ENCODE data around the gene PDCL3. TPM values are rescaled to one million over a fixed set of nuclear protein-coding genes. Genes with fewer than 3 reads are reported as not detected.

PDCL3 gene
- polyA plus RNA-seq, 1 donor = 22.1 TPM

- no peaks in the 10 kb centered on the region for H3K9me3 ChIP-seq (ENCODE audit: control insufficient read depth, low read depth, low read length)
Observed at GRCh38 chr2:100584816-100585215, 22.0 kb downstream of the PDCL3 start.

GRCh38 chr2:100588071-100588786 is 25.4 kb downstream of the PDCL3 start:
- no peaks in the 10 kb centered on the region for H3K36me3 ChIP-seq (ENCODE audit: control insufficient read depth, insufficient read depth, low read length)
- WGBS (ENCODE audit: insufficient coverage, low lambda C conversion rate) = 83% methylated on average over 1 of the region's 7 CpGs
- no peak for DNase-seq
- H3K4me3 ChIP-seq (ENCODE audit: low read length) = no peak overlapping the region
- no peaks in the 10 kb centered on the region for H3K9me3 ChIP-seq (ENCODE audit: control insufficient read depth, low read depth, low read length)
- H3K27ac ChIP-seq (ENCODE audit: low read length) = no peak overlapping the region
- H3K4me1 ChIP-seq (ENCODE audit: control insufficient read depth, insufficient read depth, low read length) = no peaks in the 10 kb centered on the region
- H3K27me3 ChIP-seq (ENCODE audit: control insufficient read depth, insufficient read depth, low read length) = no peaks in the 10 kb centered on the region

More at GRCh38 chr2:100584816-100585215, 22.0 kb downstream of the PDCL3 start:
- Histone ChIP-seq H3K27ac (ENCODE audit: low read length) (no peak overlapping the region), H3K4me3 (ENCODE audit: low read length) (no peak overlapping the region), H3K27me3 (ENCODE audit: control insufficient read depth, insufficient read depth, low read length) (no peaks in the 10 kb centered on the region), H3K4me1 (ENCODE audit: control insufficient read depth, insufficient read depth, low read length) (no peaks in the 10 kb centered on the region), H3K36me3 (ENCODE audit: control insufficient read depth, insufficient read depth, low read length) (no peaks in the 10 kb centered on the region)
- WGBS (ENCODE audit: insufficient coverage, low lambda C conversion rate) = no CpG with 5 or more reads among the region's 3 CpGs
- no peak for DNase-seq

- Histone ChIP-seq H3K9me3 (ENCODE audit: control insufficient read depth, low read depth, low read length) (no peaks in the 10 kb centered on the region), H3K27ac (ENCODE audit: low read length) (no peak overlapping the region), H3K4me1 (ENCODE audit: control insufficient read depth, insufficient read depth, low read length) (no peaks in the 10 kb centered on the region), H3K27me3 (ENCODE audit: control insufficient read depth, insufficient read depth, low read length) (no peaks in the 10 kb centered on the region), H3K4me3 (ENCODE audit: low read length) (no peak overlapping the region), H3K36me3 (ENCODE audit: control insufficient read depth, insufficient read depth, low read length) (no peaks in the 10 kb centered on the region)
- no peak for DNase-seq
- WGBS (ENCODE audit: insufficient coverage, low lambda C conversion rate) = no CpG with 5 or more reads among the region's 3 CpGs
Observed at GRCh38 chr2:100589527-100589926, 26.7 kb downstream of the PDCL3 start.

- Histone ChIP-seq H3K27ac (ENCODE audit: low read length) (no peak overlapping the region), H3K4me1 (ENCODE audit: control insufficient read depth, insufficient read depth, low read length) (no peaks in the 10 kb centered on the region), H3K27me3 (ENCODE audit: control insufficient read depth, insufficient read depth, low read length) (no peaks in the 10 kb centered on the region), H3K9me3 (ENCODE audit: control insufficient read depth, low read depth, low read length) (no peaks in the 10 kb centered on the region), H3K36me3 (ENCODE audit: control insufficient read depth, insufficient read depth, low read length) (no peaks in the 10 kb centered on the region), H3K4me3 (ENCODE audit: low read length) (no peak overlapping the region)
- 50% methylated on average over 1 of the region's 1 CpG for WGBS (ENCODE audit: insufficient coverage, low lambda C conversion rate)
- no peak for DNase-seq
Observed at GRCh38 chr2:100592226-100592625, 29.4 kb downstream of the PDCL3 start.

- Histone ChIP-seq H3K36me3 (ENCODE audit: control insufficient read depth, insufficient read depth, low read length) (no peaks in the 10 kb centered on the region), H3K9me3 (ENCODE audit: control insufficient read depth, low read depth, low read length) (no peaks in the 10 kb centered on the region), H3K4me1 (ENCODE audit: control insufficient read depth, insufficient read depth, low read length) (no peaks in the 10 kb centered on the region), H3K27me3 (ENCODE audit: control insufficient read depth, insufficient read depth, low read length) (no peaks in the 10 kb centered on the region), H3K4me3 (ENCODE audit: low read length) (no peak overlapping the region), H3K27ac (ENCODE audit: low read length) (no peak overlapping the region)
- 100% methylated on average over 1 of the region's 5 CpGs for WGBS (ENCODE audit: insufficient coverage, low lambda C conversion rate)
- no peak for DNase-seq
Observed at GRCh38 chr2:100596465-100596864, 33.7 kb downstream of the PDCL3 start.

- no peak for DNase-seq
- Histone ChIP-seq H3K36me3 (ENCODE audit: control insufficient read depth, insufficient read depth, low read length) (no peaks in the 10 kb centered on the region), H3K4me3 (ENCODE audit: low read length) (no peak overlapping the region), H3K9me3 (ENCODE audit: control insufficient read depth, low read depth, low read length) (no peaks in the 10 kb centered on the region), H3K4me1 (ENCODE audit: control insufficient read depth, insufficient read depth, low read length) (no peaks in the 10 kb centered on the region), H3K27me3 (ENCODE audit: control insufficient read depth, insufficient read depth, low read length) (no peaks in the 10 kb centered on the region), H3K27ac (ENCODE audit: low read length) (no peak overlapping the region)
- WGBS (ENCODE audit: insufficient coverage, low lambda C conversion rate) = no CpG with 5 or more reads among the region's 3 CpGs
Observed at GRCh38 chr2:100599566-100599965, 36.8 kb downstream of the PDCL3 start.

- no peak for DNase-seq
- Histone ChIP-seq H3K27ac (ENCODE audit: low read length) (no peak overlapping the region), H3K4me3 (ENCODE audit: low read length) (no peak overlapping the region), H3K27me3 (ENCODE audit: control insufficient read depth, insufficient read depth, low read length) (no peaks in the 10 kb centered on the region), H3K9me3 (ENCODE audit: control insufficient read depth, low read depth, low read length) (no peaks in the 10 kb centered on the region), H3K4me1 (ENCODE audit: control insufficient read depth, insufficient read depth, low read length) (no peaks in the 10 kb centered on the region), H3K36me3 (ENCODE audit: control insufficient read depth, insufficient read depth, low read length) (no peaks in the 10 kb centered on the region)
- WGBS (ENCODE audit: insufficient coverage, low lambda C conversion rate) = no CpG with 5 or more reads among the region's 3 CpGs
Observed at GRCh38 chr2:100601661-100602060, 38.9 kb downstream of the PDCL3 start.

- H3K27ac ChIP-seq (ENCODE audit: low read length) = no peak overlapping the region
- no peak for DNase-seq
Observed at GRCh38 chr2:100603414-100603813, 40.6 kb downstream of the PDCL3 start.

GRCh38 chr2:100603948-100604633 is 41.3 kb downstream of the PDCL3 start:
- 100% methylated on average over 1 of the region's 10 CpGs for WGBS (ENCODE audit: insufficient coverage, low lambda C conversion rate)
- H3K27me3 ChIP-seq (ENCODE audit: control insufficient read depth, insufficient read depth, low read length) = no peaks in the 10 kb centered on the region
- H3K36me3 ChIP-seq (ENCODE audit: control insufficient read depth, insufficient read depth, low read length) = no peaks in the 10 kb centered on the region
- H3K4me3 ChIP-seq (ENCODE audit: low read length) = no peak overlapping the region
- no peaks in the 10 kb centered on the region for H3K4me1 ChIP-seq (ENCODE audit: control insufficient read depth, insufficient read depth, low read length)
- H3K9me3 ChIP-seq (ENCODE audit: control insufficient read depth, low read depth, low read length) = no peaks in the 10 kb centered on the region
- DNase-seq = no peak
- no peak overlapping the region for H3K27ac ChIP-seq (ENCODE audit: low read length)

More at GRCh38 chr2:100603414-100603813, 40.6 kb downstream of the PDCL3 start:
- no CpG with 5 or more reads among the region's 7 CpGs for WGBS (ENCODE audit: insufficient coverage, low lambda C conversion rate)
- Histone ChIP-seq H3K36me3 (ENCODE audit: control insufficient read depth, insufficient read depth, low read length) (no peaks in the 10 kb centered on the region), H3K27me3 (ENCODE audit: control insufficient read depth, insufficient read depth, low read length) (no peaks in the 10 kb centered on the region), H3K4me1 (ENCODE audit: control insufficient read depth, insufficient read depth, low read length) (no peaks in the 10 kb centered on the region), H3K9me3 (ENCODE audit: control insufficient read depth, low read depth, low read length) (no peaks in the 10 kb centered on the region), H3K4me3 (ENCODE audit: low read length) (no peak overlapping the region)

- Histone ChIP-seq H3K4me3 (ENCODE audit: low read length) (no peak overlapping the region), H3K4me1 (ENCODE audit: control insufficient read depth, insufficient read depth, low read length) (no peaks in the 10 kb centered on the region), H3K27ac (ENCODE audit: low read length) (no peak overlapping the region), H3K9me3 (ENCODE audit: control insufficient read depth, low read depth, low read length) (no peaks in the 10 kb centered on the region), H3K27me3 (ENCODE audit: control insufficient read depth, insufficient read depth, low read length) (no peaks in the 10 kb centered on the region), H3K36me3 (ENCODE audit: control insufficient read depth, insufficient read depth, low read length) (no peaks in the 10 kb centered on the region)
- no peak for DNase-seq
- WGBS (ENCODE audit: insufficient coverage, low lambda C conversion rate) = no CpG with 5 or more reads among the region's 5 CpGs
Observed at GRCh38 chr2:100606332-100606725, 43.5 kb downstream of the PDCL3 start.
